GM12875 (cell line): Measurements from ENCODE around the gene EIF4A3.

Experiments used
- H3K4me3 ChIP-seq: one replicate; pipeline ENCODE4 v1.5.1; 2011; ENCODE audit warnings: low read depth, low read length, control low read depth
- TF ChIP-seq, protein P1 (sequence below): IDR thresholded peaks from 2 replicates; pipeline ENCODE4 v1.5.1; 2011; ENCODE audit warnings: low read depth, mild to moderate bottlenecking, control low read depth, inconsistent platforms, low read length, moderate library complexity, borderline replicate concordance; ENCODE audit not compliant: insufficient read depth

Gene EIF4A3

DNA sequence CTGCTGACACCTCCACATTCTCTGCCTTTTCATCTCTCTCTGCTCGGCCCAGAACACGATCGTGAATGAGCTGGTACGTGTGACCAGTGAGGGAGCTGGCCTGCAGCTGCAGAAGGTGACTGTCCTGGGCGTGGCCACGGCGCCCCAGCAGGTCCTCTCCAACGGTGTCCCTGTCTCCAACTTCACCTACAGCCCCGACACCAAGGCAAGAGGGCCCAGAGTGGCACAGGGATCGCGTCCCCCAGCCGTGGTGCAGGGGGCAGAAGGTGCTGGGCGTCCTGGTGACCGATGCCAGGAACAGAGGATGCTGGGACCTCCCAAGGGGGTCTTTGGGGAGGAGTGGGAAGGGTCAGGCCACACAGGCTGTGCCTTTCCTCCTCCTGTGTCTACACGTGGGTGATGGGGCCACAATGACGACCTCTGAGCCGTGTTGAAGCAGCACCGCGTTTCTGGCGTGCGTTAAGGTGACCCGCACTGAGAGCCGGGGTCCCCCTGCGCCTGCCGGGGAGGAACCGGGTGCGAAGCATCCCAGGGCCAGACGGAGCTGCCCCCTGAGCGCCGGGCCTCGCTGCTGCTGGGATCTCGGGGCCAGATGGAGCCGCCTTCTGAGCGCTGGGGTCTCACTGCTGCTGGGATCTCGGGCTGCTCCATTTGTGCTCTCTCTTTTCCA is 28.2 kb downstream of the EIF4A3 start:
- TF ChIP-seq, protein P1, sequence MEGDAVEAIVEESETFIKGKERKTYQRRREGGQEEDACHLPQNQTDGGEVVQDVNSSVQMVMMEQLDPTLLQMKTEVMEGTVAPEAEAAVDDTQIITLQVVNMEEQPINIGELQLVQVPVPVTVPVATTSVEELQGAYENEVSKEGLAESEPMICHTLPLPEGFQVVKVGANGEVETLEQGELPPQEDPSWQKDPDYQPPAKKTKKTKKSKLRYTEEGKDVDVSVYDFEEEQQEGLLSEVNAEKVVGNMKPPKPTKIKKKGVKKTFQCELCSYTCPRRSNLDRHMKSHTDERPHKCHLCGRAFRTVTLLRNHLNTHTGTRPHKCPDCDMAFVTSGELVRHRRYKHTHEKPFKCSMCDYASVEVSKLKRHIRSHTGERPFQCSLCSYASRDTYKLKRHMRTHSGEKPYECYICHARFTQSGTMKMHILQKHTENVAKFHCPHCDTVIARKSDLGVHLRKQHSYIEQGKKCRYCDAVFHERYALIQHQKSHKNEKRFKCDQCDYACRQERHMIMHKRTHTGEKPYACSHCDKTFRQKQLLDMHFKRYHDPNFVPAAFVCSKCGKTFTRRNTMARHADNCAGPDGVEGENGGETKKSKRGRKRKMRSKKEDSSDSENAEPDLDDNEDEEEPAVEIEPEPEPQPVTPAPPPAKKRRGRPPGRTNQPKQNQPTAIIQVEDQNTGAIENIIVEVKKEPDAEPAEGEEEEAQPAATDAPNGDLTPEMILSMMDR = no peak
- H3K4me3 ChIP-seq = no peak overlapping the region

DNA sequence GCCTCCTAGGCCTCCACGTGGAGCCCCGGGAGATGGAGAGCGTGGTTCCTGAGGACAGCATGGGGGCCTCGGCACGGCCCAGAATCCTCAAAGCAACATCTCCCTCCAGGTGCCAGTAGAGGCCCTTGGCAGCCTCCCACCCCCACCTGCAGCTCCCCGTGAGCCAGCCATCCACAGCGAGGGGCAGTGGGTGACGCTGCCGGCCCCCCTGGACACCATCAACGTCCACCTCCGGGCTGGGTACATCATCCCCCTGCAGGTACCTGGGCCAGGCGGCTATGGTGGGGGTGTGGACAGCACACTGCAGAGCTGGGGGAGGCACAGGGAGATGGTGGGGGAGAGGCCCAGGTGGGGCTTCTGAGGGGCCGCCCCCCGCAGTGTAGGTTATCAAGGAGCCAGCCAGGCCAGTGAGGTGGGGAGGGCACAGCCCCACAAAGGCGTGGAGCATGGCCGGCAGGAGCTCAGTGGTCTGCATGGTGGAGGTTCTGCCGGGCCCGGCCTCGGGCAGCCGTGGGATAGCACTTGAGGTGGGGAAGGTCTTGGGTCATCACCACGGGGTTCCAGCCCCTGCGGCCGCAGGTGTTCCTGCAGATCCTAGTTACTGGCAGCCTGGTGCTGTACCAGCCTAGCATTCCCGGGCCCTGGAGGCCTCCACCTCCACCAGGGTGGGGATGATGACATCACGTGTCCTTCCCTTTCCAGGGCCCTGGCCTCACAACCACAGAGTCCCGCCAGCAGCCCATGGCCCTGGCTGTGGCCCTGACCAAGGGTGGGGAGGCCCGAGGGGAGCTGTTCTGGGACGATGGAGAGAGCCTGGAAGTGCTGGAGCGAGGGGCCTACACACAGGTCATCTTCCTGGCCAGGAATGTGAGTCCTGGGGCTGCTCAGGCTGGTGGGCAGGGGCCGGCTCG is 29.2 kb downstream of the EIF4A3 start:
- TF ChIP-seq, protein P1 = no peak

DNA sequence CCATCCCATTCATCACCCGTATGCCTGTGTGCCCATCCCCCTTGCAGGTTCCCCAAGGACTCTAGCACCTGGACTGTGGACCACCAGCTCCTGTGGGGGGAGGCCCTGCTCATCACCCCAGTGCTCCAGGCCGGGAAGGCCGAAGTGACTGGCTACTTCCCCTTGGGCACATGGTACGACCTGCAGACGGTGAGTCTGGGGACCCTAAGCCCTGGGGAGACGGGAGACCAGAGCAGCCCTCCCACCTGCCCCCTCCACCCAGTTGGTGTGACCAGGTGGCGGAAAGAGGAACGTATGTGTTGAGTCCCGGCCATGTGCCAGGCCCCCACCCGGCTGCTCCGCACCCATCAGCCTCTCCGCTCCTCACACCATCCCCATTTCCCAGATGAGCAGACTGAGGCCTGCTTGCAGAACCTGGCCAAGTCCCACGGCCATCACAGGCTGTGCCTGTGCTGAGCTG is 30.0 kb downstream of the EIF4A3 start:
- TF ChIP-seq, protein P1 = no peak
- H3K4me3 ChIP-seq = no peak overlapping the region

More for the DNA sequence above, 29.2 kb downstream of the EIF4A3 start:
- no peak overlapping the region for H3K4me3 ChIP-seq

DNA sequence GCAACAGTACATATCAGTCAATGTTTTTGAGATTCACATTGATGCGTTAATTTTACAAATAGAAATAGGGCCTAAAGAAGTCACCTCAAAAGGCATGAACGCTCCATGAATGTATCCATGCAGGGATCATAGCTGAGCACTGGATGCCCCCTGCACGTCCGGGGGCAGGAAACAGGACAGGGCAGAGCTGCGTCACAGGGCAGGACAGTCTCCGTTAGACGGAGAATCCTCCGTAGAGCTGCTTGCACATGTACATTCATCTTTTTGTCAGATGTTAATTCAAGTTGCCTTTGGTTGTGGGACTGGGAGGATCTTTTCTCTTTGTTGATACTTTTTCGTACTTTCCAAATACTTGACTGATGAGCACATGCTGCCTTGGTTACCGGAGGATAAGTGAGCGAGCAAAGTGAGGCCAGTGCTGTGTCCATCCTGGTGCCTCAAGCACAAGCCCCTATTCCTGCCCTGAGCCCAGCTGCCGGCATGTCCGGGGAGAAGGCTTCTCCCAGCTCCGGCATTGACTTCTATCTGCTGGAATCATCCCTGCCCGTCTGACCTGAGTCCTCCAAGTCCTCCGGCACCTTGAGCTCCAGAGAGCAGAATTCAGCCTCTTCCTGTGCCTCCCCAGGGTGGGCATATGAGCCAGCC is 30.5 kb downstream of the EIF4A3 start:
- TF ChIP-seq, protein P1 = no peak
- no peak overlapping the region for H3K4me3 ChIP-seq

- TF ChIP-seq, protein P1 = no peak
- no peak overlapping the region for H3K4me3 ChIP-seq
Measured at GRCh38 chr17:80115159-80115558, 31.8 kb downstream of the EIF4A3 start.

DNA sequence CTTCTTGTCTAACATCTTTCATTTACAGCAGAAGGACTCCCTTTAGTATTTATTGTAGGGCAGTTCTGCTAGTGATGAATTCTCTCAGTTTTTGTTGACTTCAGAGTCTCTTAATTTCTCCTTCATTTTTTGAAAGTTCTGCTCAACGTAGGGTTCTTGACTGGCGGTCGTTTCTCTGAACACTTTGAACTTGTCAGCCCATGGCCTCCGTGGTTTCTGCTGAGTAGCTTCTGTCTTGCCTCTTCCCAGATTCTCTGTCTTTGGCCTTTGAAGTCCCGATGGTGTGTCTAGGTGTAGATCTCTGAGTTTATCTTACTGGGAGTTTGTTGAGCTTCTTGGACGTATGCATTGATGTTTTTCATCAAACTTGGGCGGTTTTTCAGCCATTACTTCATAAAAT is 32.2 kb downstream of the EIF4A3 start:
- H3K4me3 ChIP-seq = no peak overlapping the region
- TF ChIP-seq, protein P1 = no peak
